Activated CD4-positive, alpha-beta T cell treated with anti-CD3 and anti-CD28 coated beads for 1 hour (primary cell): ENCODE measurements around the gene TPD52L1.
"Not testable (repeated sequence)": the region's sequence is repeated elsewhere in the genome, so short reads cannot be mapped to it uniquely, and the experiment has no call there.

Source experiments
- DNase-seq: peaks from one replicate; pipeline ENCODE4 v3.0.0-alpha.2; 2020

The TPD52L1 gene

GRCh38 chr6:125279961-125280360 is 126.4 kb downstream of the TPD52L1 start:
- DNase-seq, result no peak

- not testable (repeated sequence) for DNase-seq
These were observed 126.9 kb downstream of the TPD52L1 start for GRCh38 chr6:125280370-125281035.

GRCh38 chr6:125282470-125282869 is 128.9 kb downstream of the TPD52L1 start:
- DNase-seq, result not testable (repeated sequence)

GRCh38 chr6:125285353-125285752 is 131.8 kb downstream of the TPD52L1 start:
- DNase-seq, result no peak

- no peak for DNase-seq
These were observed 132.4 kb downstream of the TPD52L1 start for GRCh38 chr6:125285936-125286335.

- no peak for DNase-seq
These were observed 134.1 kb downstream of the TPD52L1 start for GRCh38 chr6:125287718-125288117.

- DNase-seq, result no peak
These were observed 140.0 kb downstream of the TPD52L1 start for GRCh38 chr6:125293587-125293986.

GRCh38 chr6:125294036-125294435 is 140.5 kb downstream of the TPD52L1 start:
- DNase-seq, result no peak

- DNase-seq, result no peak
These were observed 141.4 kb downstream of the TPD52L1 start for GRCh38 chr6:125294925-125295324.

GRCh38 chr6:125296471-125296870 is 142.9 kb downstream of the TPD52L1 start:
- DNase-seq, result no peak

GRCh38 chr6:125299257-125299656 is 145.7 kb downstream of the TPD52L1 start:
- DNase-seq, result no peak

GRCh38 chr6:125300992-125301434 is 147.4 kb downstream of the TPD52L1 start:
- DNase-seq, result no peak

GRCh38 chr6:125301435-125302391 is 148.1 kb downstream of the TPD52L1 start, which contains the start of gene HDDC2:
Gene HDDC2 (minus strand): TSS chr6:125301967. CDS start chr6:125301932, 35 bp downstream.
- peak; percentile 20 for DNase-seq

GRCh38 chr6:125302840-125303511 is 149.4 kb downstream of the TPD52L1 start:
- no peak for DNase-seq

- no peak for DNase-seq
These were observed 149.9 kb downstream of the TPD52L1 start for GRCh38 chr6:125303512-125303854.

- no peak for DNase-seq
These were observed 151.5 kb downstream of the TPD52L1 start for GRCh38 chr6:125304970-125305660.

- DNase-seq, result no peak
These were observed 153.2 kb downstream of the TPD52L1 start for GRCh38 chr6:125306756-125307149.

- no peak for DNase-seq
These were observed 153.7 kb downstream of the TPD52L1 start for GRCh38 chr6:125307150-125307838.

GRCh38 chr6:125307964-125308615 is 154.5 kb downstream of the TPD52L1 start:
- no peak for DNase-seq

GRCh38 chr6:125310994-125311649 is 157.5 kb downstream of the TPD52L1 start:
- no peak for DNase-seq

- DNase-seq, result no peak
These were observed 158.9 kb downstream of the TPD52L1 start for GRCh38 chr6:125312478-125312877.
